Stimulated activated CD8-positive, alpha-beta memory T cell treated with anti-CD3 and anti-CD28 coated beads, Interleukin-4, amount 100 ng/mL, for 24 hours (primary cell): Measurements from ENCODE around the gene PACS2.
A peak's percentile ranks its signal among the peaks of the same experiment; 100 is the strongest.

Source experiments
- DNase-seq: peaks from one replicate; pipeline ENCODE4 v3.0.0-alpha.2; 2020; ENCODE audit warnings: low read depth

The PACS2 gene

GRCh38 chr14:105411017-105411941 lies 96.7 kb downstream of the PACS2 start:
- DNase-seq, result no peak

DNA sequence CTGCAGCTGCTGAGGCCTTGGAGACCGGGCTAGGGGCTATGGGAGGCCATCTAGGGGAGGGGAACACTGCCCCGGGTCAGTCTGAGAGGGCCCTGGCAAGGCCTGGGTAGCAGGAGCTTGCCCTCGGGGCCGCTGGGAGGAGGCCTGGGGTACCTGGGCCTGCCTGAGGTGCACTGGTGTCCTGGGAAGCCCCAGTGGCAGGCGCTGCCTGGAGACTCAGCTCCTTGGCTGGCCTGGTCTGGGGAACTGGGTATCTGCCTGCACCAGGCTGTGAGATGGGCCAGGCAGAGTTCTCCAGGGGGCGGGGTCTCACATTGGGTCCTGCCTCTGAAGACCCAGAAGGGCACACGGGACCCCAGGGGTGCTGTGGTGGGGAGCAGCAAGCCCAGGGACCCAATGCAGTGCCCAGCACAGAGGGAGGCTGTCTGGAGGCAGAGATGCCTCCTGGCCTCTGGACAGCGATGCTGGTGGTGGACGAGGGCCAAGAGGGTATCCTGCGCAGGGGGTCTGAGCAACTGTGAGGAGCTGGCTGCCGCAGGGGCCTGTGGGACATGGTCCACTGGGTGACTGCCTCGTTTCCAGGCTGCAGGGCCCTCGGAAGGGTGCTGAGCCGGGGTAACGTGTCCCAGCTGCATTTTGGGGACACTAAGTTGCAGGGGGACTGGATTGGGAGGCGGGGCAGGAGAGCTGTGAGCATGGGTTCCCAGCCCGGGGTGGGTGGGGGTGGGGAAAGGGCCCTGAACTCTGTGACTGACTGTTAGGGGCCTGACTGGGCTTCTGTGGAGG lies 97.6 kb downstream of the PACS2 start:
- no peak for DNase-seq

- DNase-seq, result no peak
These were observed 98.4 kb downstream of the PACS2 start for GRCh38 chr14:105412771-105413543.

DNA sequence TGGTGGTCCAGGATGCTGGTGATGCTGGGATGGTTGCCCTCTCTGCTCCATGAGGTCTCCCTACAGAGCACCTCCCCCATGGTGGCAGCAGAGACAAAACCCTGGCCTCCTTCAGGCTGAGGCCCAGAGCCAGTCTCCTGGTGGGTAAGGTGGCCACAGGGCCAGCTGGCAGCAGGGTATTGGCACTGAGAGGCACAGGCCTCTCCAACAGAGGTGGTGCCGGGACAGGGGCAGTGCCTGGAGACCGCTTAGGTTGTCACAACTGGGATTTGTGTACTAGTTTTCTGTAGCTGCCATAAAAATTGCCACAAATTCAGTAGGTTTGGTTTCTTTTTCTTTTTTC lies 99.0 kb downstream of the PACS2 start:
- DNase-seq, result no peak

GRCh38 chr14:105414456-105415371 lies 100.2 kb downstream of the PACS2 start:
- DNase-seq, result peak; percentile 67

GRCh38 chr14:105415481-105416428 lies 101.2 kb downstream of the PACS2 start:
- DNase-seq, result no peak

DNA sequence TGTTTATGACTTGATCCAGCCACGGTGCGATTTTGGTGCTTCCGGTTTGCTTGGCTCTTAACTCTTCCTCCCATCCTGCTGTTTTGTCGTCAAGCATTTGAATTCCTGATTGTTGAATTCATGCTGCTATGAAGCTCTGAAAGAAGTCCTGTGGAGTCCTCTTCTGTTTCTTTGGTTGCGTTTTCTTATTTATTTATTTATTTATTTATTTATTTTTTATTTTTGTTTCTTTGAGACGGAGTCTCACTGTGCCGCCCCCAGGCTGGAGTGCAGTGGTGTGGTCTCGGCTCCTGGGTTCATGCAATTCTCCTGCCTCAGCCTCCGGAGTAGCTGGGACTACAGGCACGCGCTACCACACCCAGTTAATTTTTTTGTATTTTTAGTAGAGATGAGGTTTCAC lies 102.1 kb downstream of the PACS2 start:
- DNase-seq, result no peak

DNA sequence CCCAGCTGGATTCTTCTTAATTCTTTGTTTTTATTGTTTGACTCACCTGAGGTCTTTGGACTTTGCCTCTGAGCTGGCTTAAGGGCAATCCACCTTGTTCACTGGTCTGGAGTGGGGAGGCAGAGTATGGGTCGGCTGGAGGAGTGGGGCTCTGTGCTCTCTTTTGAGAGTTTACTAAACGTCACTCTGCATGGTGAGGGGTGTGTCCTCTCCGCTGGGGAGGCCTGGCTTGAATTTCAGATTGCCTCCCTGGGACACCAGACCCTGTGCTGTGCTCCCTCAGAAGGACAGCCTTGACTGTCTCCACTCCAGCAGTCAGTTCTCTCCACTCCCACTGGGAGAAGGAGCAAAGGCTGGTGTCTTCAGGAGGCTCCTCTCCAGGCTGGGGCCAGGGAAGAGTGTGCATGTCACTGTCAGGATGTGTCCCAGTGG lies 103.2 kb downstream of the PACS2 start:
- no peak for DNase-seq

- no peak for DNase-seq
These were observed 104.0 kb downstream of the PACS2 start for GRCh38 chr14:105418269-105419194.

GRCh38 chr14:105419195-105420091 lies 104.9 kb downstream of the PACS2 start, which contains the start of gene MTA1:
MTA1 (plus strand) TSS chr14:105419827; CDS start chr14:105420036, 209 bp downstream.
- DNase-seq, result peak; percentile 34

- no peak for DNase-seq
These were observed 105.8 kb downstream of the PACS2 start for GRCh38 chr14:105420101-105420973.

GRCh38 chr14:105420974-105421674 lies 106.6 kb downstream of the PACS2 start:
- DNase-seq, result no peak

GRCh38 chr14:105421723-105422615 lies 107.4 kb downstream of the PACS2 start:
- no peak for DNase-seq

- DNase-seq, result no peak
These were observed 108.3 kb downstream of the PACS2 start for GRCh38 chr14:105422695-105423487.
